Gastroesophageal sphincter (tissue), 4 donors: ENCODE data around the gene LHX5. TPM values are rescaled to one million over a fixed set of nuclear protein-coding genes. Genes with fewer than 3 reads are reported as not detected.

ENCODE experiments used
- ATAC-seq: fragments of 150-250 bp; one replicate; pipeline ENCODE4 v1.9.1; 2016; ENCODE audit warnings: mild to moderate bottlenecking, moderate library complexity
- H3K27ac ChIP-seq, 4 donors: fragments of 200-600 bp; sonication (generic) in 3 of 4; 1 replicate in 3 of 4; 2 replicates in 1 of 4; pipeline ENCODE4 v1.5.1; 2016 to 2019
- H3K27me3 ChIP-seq: fragments of 200-600 bp; sonication (generic); one replicate; pipeline ENCODE4 v1.5.1; 2019
- H3K36me3 ChIP-seq, 2 donors: fragments of 200-600 bp; sonication (generic); one replicate each; pipeline ENCODE4 v1.5.1; 2019; ENCODE audit warnings: control low read depth in 1 of 2
- H3K4me1 ChIP-seq, 3 donors: fragments of 200-600 bp; sonication (generic); 1 replicate in 2 of 3; 2 replicates in 1 of 3; pipeline ENCODE4 v1.5.1; 2016 to 2019; ENCODE audit warnings: control low read depth in 2 of 3
- H3K4me3 ChIP-seq, 2 donors: fragments of 200-600 bp; sonication (generic); one replicate each; pipeline ENCODE4 v1.5.1; 2019; ENCODE audit warnings: mild to moderate bottlenecking in 1 of 2, moderate library complexity in 1 of 2
- H3K9me3 ChIP-seq, 3 donors: fragments of 200-600 bp; sonication (generic); one replicate each; pipeline ENCODE4 v1.5.1; 2017 to 2019; ENCODE audit warnings: control low read depth in 2 of 3
- CTCF ChIP-seq, 4 experiments: fragments of 200-600 bp in 2 of 4; fragments of 450-650 bp in 2 of 4; sonication (generic) in 1 of 4; IDR thresholded peaks; one replicate each; pipeline ENCODE4 v1.5.1; 2017 to 2019; ENCODE audit warnings: antibody characterized with exemption in 4 of 4, mild to moderate bottlenecking in 2 of 4, moderate library complexity in 2 of 4
- EP300 ChIP-seq: sonication (generic); formaldehyde crosslinking; IDR thresholded peaks from one replicate; pipeline ENCODE4 v1.6.1; 2017; ENCODE audit warnings: antibody characterized with exemption, mild to moderate bottlenecking
- POLR2A ChIP-seq, 2 donors: fragments of 450-650 bp; IDR thresholded peaks; one replicate each; pipeline ENCODE4 v1.6.1; 2017; ENCODE audit warnings: antibody characterized with exemption in 2 of 2, mild to moderate bottlenecking in 2 of 2, moderate library complexity in 1 of 2
- POLR2AphosphoS5 ChIP-seq: sonication (generic); formaldehyde crosslinking; IDR thresholded peaks from one replicate; pipeline ENCODE4 v1.6.1; 2017; ENCODE audit warnings: antibody characterized with exemption
- WGBS, 2 donors: methylation state at CpG; one replicate each; pipeline ENCODE4 v1.1.5; 2018; ENCODE audit warnings: low coverage in 1 of 2; 5-methylcytosine and 5-hydroxymethylcytosine counted together
- total RNA-seq, 4 donors: library from RNA; depleted of rRNA; stranded (reverse); fragments of >200 nt; gene quantifications; one replicate each; pipeline ENCODE4 v1.1.0, GENCODE V29; 2016

The LHX5 gene
- total RNA-seq, 4 donors from 2014 or later: not detected

- Histone ChIP-seq H3K27ac (no peak overlapping the region), H3K4me3 (no peak overlapping the region), H3K9me3 (no peaks in the 10 kb centered on the region), H3K4me1 (peaks cover 0 to 15% (median 0%) of the 10 kb centered on the region in 3 donors), H3K27me3 (peaks cover 100% of the 10 kb centered on the region), H3K36me3 (no peaks in the 10 kb centered on the region)
- TF ChIP-seq EP300 (no peak), CTCF (IDR thresholded peaks at IDR 0.05) (no peak), POLR2A (IDR thresholded peaks at IDR 0.05) (no peak), POLR2AphosphoS5 (no peak)
- WGBS, 2 donors: 3 to 7% methylated on average over 4 of the region's 6 CpGs
- no peak for ATAC-seq
Observed at GRCh38 chr12:113473400-113473799, 1.7 kb upstream of the LHX5 start.

GRCh38 chr12:113472191-113473121 lies 785 bp upstream of the LHX5 start:
- Histone ChIP-seq H3K4me1 (peaks cover 0 to 25% (median 5%) of the 10 kb centered on the region in 3 donors), H3K9me3 (no peaks in the 10 kb centered on the region), H3K36me3 (no peaks in the 10 kb centered on the region), H3K27me3 (peaks cover 100% of the 10 kb centered on the region), H3K4me3 (no peak overlapping the region), H3K27ac (no peak overlapping the region)
- TF ChIP-seq POLR2A (IDR thresholded peaks at IDR 0.05) (no peak), EP300 (no peak), POLR2AphosphoS5 (no peak), CTCF (IDR thresholded peaks at IDR 0.05) (no peak)
- ATAC-seq: no peak
- 1 to 3% methylated on average over 6 to 15 of the region's 51 CpGs for WGBS, 2 donors

- no peak overlapping the region for H3K27ac ChIP-seq
- no peaks in the 10 kb centered on the region for H3K36me3 ChIP-seq
- no peaks in the 10 kb centered on the region for H3K9me3 ChIP-seq
- no CpG with 5 or more reads among the region's 53 CpGs for WGBS, 2 donors
- ATAC-seq: no peak
- peaks cover 0 to 34% (median 8%) of the 10 kb centered on the region in 3 donors for H3K4me1 ChIP-seq
- no peak for TF ChIP-seq EP300
- no peak for TF ChIP-seq POLR2A (IDR thresholded peaks at IDR 0.05)
- TF ChIP-seq POLR2AphosphoS5: no peak
- no peak for TF ChIP-seq CTCF (IDR thresholded peaks at IDR 0.05)
- peaks cover 100% of the 10 kb centered on the region for H3K27me3 ChIP-seq
- no peak overlapping the region for H3K4me3 ChIP-seq
Observed at GRCh38 chr12:113470871-113471618, 626 bp downstream of the LHX5 start.

- H3K27me3 ChIP-seq: peaks cover 100% of the 10 kb centered on the region
- 0% methylated on average over 3 of the region's 19 CpGs; no CpG with 5 or more reads in 1 of the 2 donors for WGBS, 2 donors
- H3K36me3 ChIP-seq: no peaks in the 10 kb centered on the region
- no peak overlapping the region for H3K27ac ChIP-seq
- no peak overlapping the region for H3K4me3 ChIP-seq
- TF ChIP-seq POLR2AphosphoS5: no peak
- peaks cover 0 to 43% (median 12%) of the 10 kb centered on the region in 3 donors for H3K4me1 ChIP-seq
- no peak for ATAC-seq
- H3K9me3 ChIP-seq: no peaks in the 10 kb centered on the region
Observed at GRCh38 chr12:113469949-113470743, 1.5 kb downstream of the LHX5 start.
